ENCODE results near the gene CARD10.

CARD10 gene

GRCh38 chr22:37505565-37505964 lies 13.7 kb downstream of the CARD10 start:
- Histone ChIP-seq H3K4me1 (ENCODE audit: control insufficient read depth, low read depth, low read length) (peaks cover 9% of the 10 kb centered on the region), H3K9ac (ENCODE audit: low read length) (no peak overlapping the region), H3K36me3 (ENCODE audit: control insufficient read depth, low read depth, low read length) (no peaks in the 10 kb centered on the region), H3K27me3 (ENCODE audit: control insufficient read depth, insufficient read depth, low read length) (no peaks in the 10 kb centered on the region), H3K9me3 (ENCODE audit: control insufficient read depth, low read depth, low read length) (no peaks in the 10 kb centered on the region), H3K27ac (ENCODE audit: low read length) (no peak overlapping the region), H3K4me3 (ENCODE audit: low read length) (no peak overlapping the region)

- no peak overlapping the region for H3K27ac ChIP-seq (ENCODE audit: low read length)
- no peaks in the 10 kb centered on the region for H3K27me3 ChIP-seq (ENCODE audit: control insufficient read depth, insufficient read depth, low read length)
- no peak overlapping the region for H3K9ac ChIP-seq (ENCODE audit: low read length)
- no peaks in the 10 kb centered on the region for H3K9me3 ChIP-seq (ENCODE audit: control insufficient read depth, low read depth, low read length)
- H3K36me3 ChIP-seq (ENCODE audit: control insufficient read depth, low read depth, low read length): no peaks in the 10 kb centered on the region
- no peak overlapping the region for H3K4me3 ChIP-seq (ENCODE audit: low read length)
- peaks cover 9% of the 10 kb centered on the region for H3K4me1 ChIP-seq (ENCODE audit: control insufficient read depth, low read depth, low read length)
These were observed 14.3 kb downstream of the CARD10 start for GRCh38 chr22:37504964-37505363.

- H3K9ac ChIP-seq (ENCODE audit: low read length): no peak overlapping the region
- H3K4me3 ChIP-seq (ENCODE audit: low read length): no peak overlapping the region
These were observed 15.4 kb downstream of the CARD10 start for GRCh38 chr22:37503850-37504249.

GRCh38 chr22:37503183-37503683 lies 16.0 kb downstream of the CARD10 start:
- Histone ChIP-seq H3K27ac (ENCODE audit: low read length) (no peak overlapping the region), H3K4me1 (ENCODE audit: control insufficient read depth, low read depth, low read length) (peaks cover 6% of the 10 kb centered on the region)

More at GRCh38 chr22:37503850-37504249, 15.4 kb downstream of the CARD10 start:
- no peaks in the 10 kb centered on the region for H3K9me3 ChIP-seq (ENCODE audit: control insufficient read depth, low read depth, low read length)
- H3K27ac ChIP-seq (ENCODE audit: low read length): no peak overlapping the region
- H3K4me1 ChIP-seq (ENCODE audit: control insufficient read depth, low read depth, low read length): peaks cover 6% of the 10 kb centered on the region
- no peaks in the 10 kb centered on the region for H3K36me3 ChIP-seq (ENCODE audit: control insufficient read depth, low read depth, low read length)
- H3K27me3 ChIP-seq (ENCODE audit: control insufficient read depth, insufficient read depth, low read length): no peaks in the 10 kb centered on the region

GRCh38 chr22:37502342-37503182 lies 16.7 kb downstream of the CARD10 start:
- Histone ChIP-seq H3K9ac (ENCODE audit: low read length) (no peak overlapping the region), H3K36me3 (ENCODE audit: control insufficient read depth, low read depth, low read length) (no peaks in the 10 kb centered on the region), H3K9me3 (ENCODE audit: control insufficient read depth, low read depth, low read length) (no peaks in the 10 kb centered on the region), H3K4me3 (ENCODE audit: low read length) (no peak overlapping the region), H3K27ac (ENCODE audit: low read length) (no peak overlapping the region), H3K27me3 (ENCODE audit: control insufficient read depth, insufficient read depth, low read length) (no peaks in the 10 kb centered on the region), H3K4me1 (ENCODE audit: control insufficient read depth, low read depth, low read length) (peaks cover 6% of the 10 kb centered on the region)

More at GRCh38 chr22:37503183-37503683, 16.0 kb downstream of the CARD10 start:
- Histone ChIP-seq H3K9ac (ENCODE audit: low read length) (no peak overlapping the region), H3K27me3 (ENCODE audit: control insufficient read depth, insufficient read depth, low read length) (no peaks in the 10 kb centered on the region), H3K4me3 (ENCODE audit: low read length) (no peak overlapping the region), H3K9me3 (ENCODE audit: control insufficient read depth, low read depth, low read length) (no peaks in the 10 kb centered on the region), H3K36me3 (ENCODE audit: control insufficient read depth, low read depth, low read length) (no peaks in the 10 kb centered on the region)

GRCh38 chr22:37501610-37502341 lies 17.4 kb downstream of the CARD10 start:
- H3K4me1 ChIP-seq (ENCODE audit: control insufficient read depth, low read depth, low read length): peaks cover 6% of the 10 kb centered on the region
- H3K9me3 ChIP-seq (ENCODE audit: control insufficient read depth, low read depth, low read length): no peaks in the 10 kb centered on the region
- no peak overlapping the region for H3K9ac ChIP-seq (ENCODE audit: low read length)
- no peak overlapping the region for H3K4me3 ChIP-seq (ENCODE audit: low read length)
- no peak overlapping the region for H3K27ac ChIP-seq (ENCODE audit: low read length)
- no peaks in the 10 kb centered on the region for H3K27me3 ChIP-seq (ENCODE audit: control insufficient read depth, insufficient read depth, low read length)
- no peaks in the 10 kb centered on the region for H3K36me3 ChIP-seq (ENCODE audit: control insufficient read depth, low read depth, low read length)

- Histone ChIP-seq H3K27ac (ENCODE audit: low read length) (no peak overlapping the region), H3K4me1 (ENCODE audit: control insufficient read depth, low read depth, low read length) (peaks cover 6% of the 10 kb centered on the region), H3K4me3 (ENCODE audit: low read length) (no peak overlapping the region), H3K27me3 (ENCODE audit: control insufficient read depth, insufficient read depth, low read length) (no peaks in the 10 kb centered on the region), H3K9ac (ENCODE audit: low read length) (no peak overlapping the region), H3K36me3 (ENCODE audit: control insufficient read depth, low read depth, low read length) (no peaks in the 10 kb centered on the region), H3K9me3 (ENCODE audit: control insufficient read depth, low read depth, low read length) (no peaks in the 10 kb centered on the region)
These were observed 18.2 kb downstream of the CARD10 start for GRCh38 chr22:37500745-37501609.

GRCh38 chr22:37499789-37500540 lies 19.2 kb downstream of the CARD10 start:
- H3K36me3 ChIP-seq (ENCODE audit: control insufficient read depth, low read depth, low read length): no peaks in the 10 kb centered on the region
- H3K27ac ChIP-seq (ENCODE audit: low read length): no peak overlapping the region
- no peak overlapping the region for H3K4me3 ChIP-seq (ENCODE audit: low read length)
- H3K9me3 ChIP-seq (ENCODE audit: control insufficient read depth, low read depth, low read length): no peaks in the 10 kb centered on the region
- no peak overlapping the region for H3K9ac ChIP-seq (ENCODE audit: low read length)
- peaks cover 6% of the 10 kb centered on the region for H3K4me1 ChIP-seq (ENCODE audit: control insufficient read depth, low read depth, low read length)
- H3K27me3 ChIP-seq (ENCODE audit: control insufficient read depth, insufficient read depth, low read length): no peaks in the 10 kb centered on the region

- Histone ChIP-seq H3K27me3 (ENCODE audit: control insufficient read depth, insufficient read depth, low read length) (no peaks in the 10 kb centered on the region), H3K36me3 (ENCODE audit: control insufficient read depth, low read depth, low read length) (no peaks in the 10 kb centered on the region), H3K9ac (ENCODE audit: low read length) (no peak overlapping the region), H3K4me3 (ENCODE audit: low read length) (no peak overlapping the region), H3K27ac (ENCODE audit: low read length) (no peak overlapping the region), H3K9me3 (ENCODE audit: control insufficient read depth, low read depth, low read length) (no peaks in the 10 kb centered on the region), H3K4me1 (ENCODE audit: control insufficient read depth, low read depth, low read length) (peaks cover 6% of the 10 kb centered on the region)
These were observed 20.0 kb downstream of the CARD10 start for GRCh38 chr22:37499027-37499707.

GRCh38 chr22:37498289-37498909 lies 20.8 kb downstream of the CARD10 start:
- Histone ChIP-seq H3K4me3 (ENCODE audit: low read length) (no peak overlapping the region), H3K9me3 (ENCODE audit: control insufficient read depth, low read depth, low read length) (no peaks in the 10 kb centered on the region), H3K27ac (ENCODE audit: low read length) (no peak overlapping the region), H3K27me3 (ENCODE audit: control insufficient read depth, insufficient read depth, low read length) (no peaks in the 10 kb centered on the region), H3K9ac (ENCODE audit: low read length) (no peak overlapping the region), H3K36me3 (ENCODE audit: control insufficient read depth, low read depth, low read length) (no peaks in the 10 kb centered on the region), H3K4me1 (ENCODE audit: control insufficient read depth, low read depth, low read length) (peaks cover 6% of the 10 kb centered on the region)

Measured in iPS-18a (cell line).